HL-60 (cell line): ENCODE data around the gene KCNH1.

Experiments used
- GABPA ChIP-seq: IDR thresholded peaks from 2 replicates; pipeline ENCODE4 v1.6.1; 2012; ENCODE audit warnings: low read depth
- POLR2AphosphoS5 ChIP-seq: IDR thresholded peaks from 2 replicates; pipeline ENCODE4 v1.6.1; 2012; ENCODE audit warnings: low read depth
- TF ChIP-seq, protein P1 (sequence below): IDR thresholded peaks from one replicate; pipeline ENCODE4 v1.5.1; 2011; ENCODE audit warnings: low read length, control low read depth, inconsistent platforms; ENCODE audit not compliant: insufficient read depth
- TF ChIP-seq, protein P2 (sequence below): IDR thresholded peaks from 2 replicates; pipeline ENCODE4 v1.6.1; 2012; ENCODE audit warnings: low read depth; ENCODE audit not compliant: insufficient replicate concordance

DNA sequence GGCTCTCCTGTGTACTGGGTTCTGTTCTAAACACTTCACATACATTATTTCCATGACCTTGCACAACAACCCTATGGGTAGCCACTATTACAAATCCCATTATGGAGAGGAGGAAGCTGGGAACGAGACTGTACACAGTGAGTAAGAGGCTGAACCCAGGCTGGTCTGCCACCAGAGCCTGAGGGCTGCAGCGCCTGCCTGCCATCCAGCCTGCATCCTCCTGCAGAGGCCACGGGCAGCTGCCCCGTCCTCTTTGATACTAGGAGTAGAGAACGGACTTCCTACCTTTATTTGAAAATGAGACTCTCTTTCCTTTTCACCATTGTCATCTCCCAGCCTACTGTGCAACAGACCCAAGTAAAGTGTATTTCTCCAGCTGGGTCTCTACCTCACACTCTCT, 435.3 kb downstream of the KCNH1 start:
- TF ChIP-seq POLR2AphosphoS5 (no peak), GABPA (no peak)
- TF ChIP-seq, protein P1, sequence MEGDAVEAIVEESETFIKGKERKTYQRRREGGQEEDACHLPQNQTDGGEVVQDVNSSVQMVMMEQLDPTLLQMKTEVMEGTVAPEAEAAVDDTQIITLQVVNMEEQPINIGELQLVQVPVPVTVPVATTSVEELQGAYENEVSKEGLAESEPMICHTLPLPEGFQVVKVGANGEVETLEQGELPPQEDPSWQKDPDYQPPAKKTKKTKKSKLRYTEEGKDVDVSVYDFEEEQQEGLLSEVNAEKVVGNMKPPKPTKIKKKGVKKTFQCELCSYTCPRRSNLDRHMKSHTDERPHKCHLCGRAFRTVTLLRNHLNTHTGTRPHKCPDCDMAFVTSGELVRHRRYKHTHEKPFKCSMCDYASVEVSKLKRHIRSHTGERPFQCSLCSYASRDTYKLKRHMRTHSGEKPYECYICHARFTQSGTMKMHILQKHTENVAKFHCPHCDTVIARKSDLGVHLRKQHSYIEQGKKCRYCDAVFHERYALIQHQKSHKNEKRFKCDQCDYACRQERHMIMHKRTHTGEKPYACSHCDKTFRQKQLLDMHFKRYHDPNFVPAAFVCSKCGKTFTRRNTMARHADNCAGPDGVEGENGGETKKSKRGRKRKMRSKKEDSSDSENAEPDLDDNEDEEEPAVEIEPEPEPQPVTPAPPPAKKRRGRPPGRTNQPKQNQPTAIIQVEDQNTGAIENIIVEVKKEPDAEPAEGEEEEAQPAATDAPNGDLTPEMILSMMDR = no peak
- TF ChIP-seq, protein P2, sequence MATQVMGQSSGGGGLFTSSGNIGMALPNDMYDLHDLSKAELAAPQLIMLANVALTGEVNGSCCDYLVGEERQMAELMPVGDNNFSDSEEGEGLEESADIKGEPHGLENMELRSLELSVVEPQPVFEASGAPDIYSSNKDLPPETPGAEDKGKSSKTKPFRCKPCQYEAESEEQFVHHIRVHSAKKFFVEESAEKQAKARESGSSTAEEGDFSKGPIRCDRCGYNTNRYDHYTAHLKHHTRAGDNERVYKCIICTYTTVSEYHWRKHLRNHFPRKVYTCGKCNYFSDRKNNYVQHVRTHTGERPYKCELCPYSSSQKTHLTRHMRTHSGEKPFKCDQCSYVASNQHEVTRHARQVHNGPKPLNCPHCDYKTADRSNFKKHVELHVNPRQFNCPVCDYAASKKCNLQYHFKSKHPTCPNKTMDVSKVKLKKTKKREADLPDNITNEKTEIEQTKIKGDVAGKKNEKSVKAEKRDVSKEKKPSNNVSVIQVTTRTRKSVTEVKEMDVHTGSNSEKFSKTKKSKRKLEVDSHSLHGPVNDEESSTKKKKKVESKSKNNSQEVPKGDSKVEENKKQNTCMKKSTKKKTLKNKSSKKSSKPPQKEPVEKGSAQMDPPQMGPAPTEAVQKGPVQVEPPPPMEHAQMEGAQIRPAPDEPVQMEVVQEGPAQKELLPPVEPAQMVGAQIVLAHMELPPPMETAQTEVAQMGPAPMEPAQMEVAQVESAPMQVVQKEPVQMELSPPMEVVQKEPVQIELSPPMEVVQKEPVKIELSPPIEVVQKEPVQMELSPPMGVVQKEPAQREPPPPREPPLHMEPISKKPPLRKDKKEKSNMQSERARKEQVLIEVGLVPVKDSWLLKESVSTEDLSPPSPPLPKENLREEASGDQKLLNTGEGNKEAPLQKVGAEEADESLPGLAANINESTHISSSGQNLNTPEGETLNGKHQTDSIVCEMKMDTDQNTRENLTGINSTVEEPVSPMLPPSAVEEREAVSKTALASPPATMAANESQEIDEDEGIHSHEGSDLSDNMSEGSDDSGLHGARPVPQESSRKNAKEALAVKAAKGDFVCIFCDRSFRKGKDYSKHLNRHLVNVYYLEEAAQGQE = no peak
